Prostate gland (tissue), 2 donors: ENCODE measurements around the gene DGKZ. TPM values are rescaled to one million over a fixed set of nuclear protein-coding genes. Genes with fewer than 3 reads are reported as not detected.

Experiments used
- DNase-seq: peaks from one replicate; pipeline ENCODE4 v3.0.0-alpha.2; 2019; ENCODE audit warnings: low spot score
- H3K27ac ChIP-seq, 2 donors: fragments of 200-600 bp; sonication (generic); 2 replicates each; pipeline ENCODE4 v1.5.1; 2017 to 2019
- H3K27me3 ChIP-seq: fragments of 200-600 bp; sonication (generic); replicated peaks from 2 replicates; pipeline ENCODE4 v1.5.1; 2019; ENCODE audit not compliant: insufficient read depth
- H3K36me3 ChIP-seq, 2 donors: fragments of 200-600 bp; sonication (generic); 1 replicate in 1 of 2; 2 replicates in 1 of 2; pipeline versions ENCODE4 v1.5.1 to v1.8.1; 2017 to 2019
- H3K4me1 ChIP-seq: fragments of 200-600 bp; sonication (generic); replicated peaks from 2 replicates; pipeline ENCODE4 v1.5.1; 2019
- H3K4me3 ChIP-seq, 2 donors: fragments of 200-600 bp; sonication (generic); 2 replicates each; pipeline ENCODE4 v1.5.1; 2017 to 2019
- H3K9me3 ChIP-seq: fragments of 200-600 bp; sonication (generic); 2 replicates; pipeline ENCODE4 v1.5.1; 2017
- CTCF ChIP-seq, 4 experiments: fragments of 200-600 bp in 2 of 4; fragments of 450-650 bp in 2 of 4; sonication (generic) in 2 of 4; IDR thresholded peaks; 1 replicate in 3 of 4; 2 replicates in 1 of 4; pipeline ENCODE4 v1.5.1; 2016 to 2019; ENCODE audit warnings: antibody characterized with exemption in 4 of 4, mild to moderate bottlenecking in 2 of 4, moderate library complexity in 2 of 4
- POLR2A ChIP-seq: fragments of 450-650 bp; IDR thresholded peaks from one replicate; pipeline ENCODE4 v1.6.1; 2016; ENCODE audit warnings: antibody characterized with exemption, mild to moderate bottlenecking
- POLR2AphosphoS5 ChIP-seq: sonication (generic); formaldehyde crosslinking; IDR thresholded peaks from one replicate; pipeline ENCODE4 v1.6.1; 2017; ENCODE audit warnings: antibody characterized with exemption
- WGBS: methylation state at CpG from one replicate; pipeline ENCODE4 v1.1.5; 2018; 5-methylcytosine and 5-hydroxymethylcytosine counted together
- intact Hi-C: fragments of 100-400 bp; cut with DNase I; formaldehyde crosslinking; loops from one replicate; pipeline ENCODE4 v1.14.2; 2022
- total RNA-seq, 2 donors: library from RNA; depleted of rRNA; stranded (reverse); fragments of >200 nt; gene quantifications; one replicate each; pipeline ENCODE4 v1.1.0, GENCODE V29; 2016

The DGKZ gene
- total RNA-seq, 2 donors from 2014 or later = 53.6 to 95.0 TPM

- peaks cover 6% of the 10 kb centered on the region for H3K27me3 ChIP-seq
- WGBS = 3% methylated on average over 28 of the region's 31 CpGs
- no peaks in the 10 kb centered on the region for H3K9me3 ChIP-seq
- H3K27ac ChIP-seq = no peak overlapping the region
- no peak for DNase-seq
- intact Hi-C loops = loop anchor here (5.0 kb wide), 1 partner anchor 146 kb away; no protein-coding TSS in a partner anchor
- peaks cover 9% of the 10 kb centered on the region for H3K4me1 ChIP-seq
- no peaks in the 10 kb centered on the region for H3K36me3 ChIP-seq
- TF ChIP-seq CTCF (IDR thresholded peaks at IDR 0.05) (no peak), POLR2A (no peak), POLR2AphosphoS5 (no peak)
- H3K4me3 ChIP-seq = peak overlapping the region; percentile 21 to 47
These were observed 43.9 kb downstream of the DGKZ start for GRCh38 chr11:46391186-46391577.

GRCh38 chr11:46391578-46392420 is 44.5 kb downstream of the DGKZ start, which contains the start of gene CHRM4:
CHRM4 (minus strand) TSS chr11:46391776; CDS start chr11:46386557, 5,219 bp downstream.
- Histone ChIP-seq H3K4me1 (peaks cover 9% of the 10 kb centered on the region), H3K4me3 (peak within 1 kb of the TSS; percentile 21 to 47), H3K36me3 (no peaks in the 10 kb centered on the region), H3K9me3 (no peaks in the 10 kb centered on the region), H3K27ac (no peak within 1 kb of the TSS), H3K27me3 (peaks cover 6% of the 10 kb centered on the region)
- no peak for TF ChIP-seq POLR2A
- peak in 2 of 4 experiments; percentile 14 to 29 for TF ChIP-seq CTCF (IDR thresholded peaks at IDR 0.05)
- WGBS = 2% methylated on average over 53 of the region's 123 CpGs
- no peak for DNase-seq
- intact Hi-C loops = loop anchor here (5.0 kb wide), 1 partner anchor 146 kb away; no protein-coding TSS in a partner anchor

GRCh38 chr11:46392421-46393230 is 45.4 kb downstream of the DGKZ start:
- peaks cover 9% of the 10 kb centered on the region for H3K4me1 ChIP-seq
- H3K4me3 ChIP-seq = peak overlapping the region; percentile 21 to 47
- H3K9me3 ChIP-seq = no peaks in the 10 kb centered on the region
- 1% methylated on average over 67 of the region's 71 CpGs for WGBS
- TF ChIP-seq CTCF (IDR thresholded peaks at IDR 0.05) = peak in 1 of 4 experiments; percentile 13
- peak; percentile 25 for TF ChIP-seq POLR2AphosphoS5
- TF ChIP-seq POLR2A = no peak
- H3K27me3 ChIP-seq = peaks cover 6% of the 10 kb centered on the region
- intact Hi-C loops = loop anchor here (5.0 kb wide), 1 partner anchor 145 kb away; no protein-coding TSS in a partner anchor
- peak; percentile 78 for DNase-seq
- peaks cover 0 to 5% of the 10 kb centered on the region in 2 donors for H3K36me3 ChIP-seq
- no peak overlapping the region for H3K27ac ChIP-seq

GRCh38 chr11:46393231-46393616 is 46.0 kb downstream of the DGKZ start:
- intact Hi-C loops = loop anchor here (5.0 kb wide), 1 partner anchor 144 kb away; no protein-coding TSS in a partner anchor
- DNase-seq = no peak

More at GRCh38 chr11:46393231-46393616, 46.0 kb downstream of the DGKZ start:
- peaks cover 4% of the 10 kb centered on the region for H3K27me3 ChIP-seq
- H3K4me3 ChIP-seq = no peak overlapping the region
- WGBS = 72% methylated on average over 4 of the region's 4 CpGs
- peaks cover 9% of the 10 kb centered on the region for H3K4me1 ChIP-seq
- H3K27ac ChIP-seq = no peak overlapping the region
- no peaks in the 10 kb centered on the region for H3K9me3 ChIP-seq
- H3K36me3 ChIP-seq = peaks cover 0 to 10% of the 10 kb centered on the region in 2 donors
- TF ChIP-seq POLR2A (no peak), POLR2AphosphoS5 (no peak), CTCF (IDR thresholded peaks at IDR 0.05) (no peak)
